GM18526 (cell line): ENCODE data around the gene COL16A1.

Experiments
- POLR2A ChIP-seq: IDR thresholded peaks from 3 replicates; pipeline ENCODE4 v1.6.1; 2011; ENCODE audit not compliant: insufficient read length; ENCODE audit errors: extremely low read depth

Gene COL16A1

GRCh38 chr1:31688233-31688918 lies 15.4 kb downstream of the COL16A1 start:
- TF ChIP-seq POLR2A = no peak

- TF ChIP-seq POLR2A = no peak
Observed at GRCh38 chr1:31687601-31688000, 16.2 kb downstream of the COL16A1 start.

- no peak for TF ChIP-seq POLR2A
Observed at GRCh38 chr1:31685795-31686194, 18.0 kb downstream of the COL16A1 start.

- no peak for TF ChIP-seq POLR2A
Observed at GRCh38 chr1:31683997-31684396, 19.8 kb downstream of the COL16A1 start.

- no peak for TF ChIP-seq POLR2A
Observed at GRCh38 chr1:31681415-31681814, 22.4 kb downstream of the COL16A1 start.

GRCh38 chr1:31679676-31680230 lies 24.1 kb downstream of the COL16A1 start:
- TF ChIP-seq POLR2A = no peak

- TF ChIP-seq POLR2A = no peak
Observed at GRCh38 chr1:31679091-31679490, 24.7 kb downstream of the COL16A1 start.

GRCh38 chr1:31678681-31679080 lies 25.1 kb downstream of the COL16A1 start:
- TF ChIP-seq POLR2A = no peak

- TF ChIP-seq POLR2A = no peak
Observed at GRCh38 chr1:31677949-31678348, 25.9 kb downstream of the COL16A1 start.

- TF ChIP-seq POLR2A = no peak
Observed at GRCh38 chr1:31677401-31677800, 26.4 kb downstream of the COL16A1 start.

GRCh38 chr1:31675756-31676155 lies 28.1 kb downstream of the COL16A1 start:
- no peak for TF ChIP-seq POLR2A

- TF ChIP-seq POLR2A = no peak
Observed at GRCh38 chr1:31675161-31675560, 28.7 kb downstream of the COL16A1 start.

GRCh38 chr1:31674626-31675025 lies 29.2 kb downstream of the COL16A1 start:
- no peak for TF ChIP-seq POLR2A

GRCh38 chr1:31673433-31673832 lies 30.4 kb downstream of the COL16A1 start:
- TF ChIP-seq POLR2A = no peak

- no peak for TF ChIP-seq POLR2A
Observed at GRCh38 chr1:31672986-31673385, 30.8 kb downstream of the COL16A1 start.

GRCh38 chr1:31671561-31672201 lies 32.1 kb downstream of the COL16A1 start:
- TF ChIP-seq POLR2A = no peak
